Measurements from ENCODE around the gene COQ8B.

- no peak for TF ChIP-seq ZNF274 (IDR thresholded peaks at IDR 0.05; ENCODE audit: low read depth, low read length)
- no peak for TF ChIP-seq YY1 (IDR thresholded peaks at IDR 0.05; ENCODE audit: insufficient read depth, insufficient read length)
- TF ChIP-seq SUZ12 (IDR thresholded peaks at IDR 0.05; ENCODE audit: extremely low read depth, insufficient read depth, insufficient read length) = no peak
Measured at GRCh38 chr19:40667602-40668001, 49.1 kb downstream of the COQ8B start.

Measured in NT2/D1 (cell line).